Testis (tissue), 2 donors: ENCODE results near the gene RUFY1.

ENCODE experiments used
- CTCF ChIP-seq, 3 experiments: fragments of 450-650 bp in 2 of 3; fragments of 200-600 bp in 1 of 3; sonication (generic) in 1 of 3; IDR thresholded peaks; one replicate each; pipeline ENCODE4 v1.5.1; 2016 to 2019; ENCODE audit warnings: antibody characterized with exemption in 3 of 3, mild to moderate bottlenecking in 2 of 3, moderate library complexity in 1 of 3
- POLR2A ChIP-seq: fragments of 450-650 bp; IDR thresholded peaks from one replicate; pipeline ENCODE4 v1.6.1; 2017; ENCODE audit warnings: antibody characterized with exemption, mild to moderate bottlenecking, moderate library complexity

- TF ChIP-seq CTCF (IDR thresholded peaks at IDR 0.05) (no peak), POLR2A (no peak)
Observed at GRCh38 chr5:179512452-179513000, 37.8 kb upstream of the RUFY1 start.
